CD4-positive, alpha-beta T cell (primary cell): ENCODE measurements around the gene TMEM242. TPM values are rescaled to one million over a fixed set of nuclear protein-coding genes. Genes with fewer than 3 reads are reported as not detected.

ENCODE experiments used
- ATAC-seq: fragments of 200-7000 bp; cut with Tn5 transposase; one replicate; pipeline ENCODE4 v1.10.0; 2022; ENCODE audit warnings: mild to moderate bottlenecking; ENCODE audit not compliant: poor library complexity
- CTCF ChIA-PET: fragments of 350-600 bp; sonication (Branson Sonifier 250); formaldehyde crosslinking; loops from one replicate; lab custom pipeline; 2021; ENCODE audit warnings: antibody characterized with exemption, inconsistent platforms; lab: Charles Lee
- POLR2A ChIA-PET: fragments of 350-600 bp; sonication (Branson Sonifier 250); formaldehyde crosslinking; loops from one replicate; lab custom pipeline; 2021; ENCODE audit warnings: antibody characterized with exemption, inconsistent platforms; lab: Charles Lee
- DNase-seq, 14 experiments: peaks; one replicate each; pipeline ENCODE4 v3.0.0-alpha.2; 2013 to 2020; ENCODE audit warnings: mixed read lengths in 2 of 14
- H3K27ac ChIP-seq, 2 donors: one replicate each; pipeline versions ENCODE4 v1.5.1 to v1.7.0; 2013; ENCODE audit warnings: low read length in 2 of 2, low read depth in 1 of 2, mild to moderate bottlenecking in 1 of 2
- H3K27me3 ChIP-seq, 2 experiments: 1 replicate in 1 of 2; 2 replicates in 1 of 2; pipeline versions ENCODE4 v1.6.1 to v1.7.0; 2013; ENCODE audit warnings: low read length in 2 of 2, control low read depth in 1 of 2, mild to moderate bottlenecking in 1 of 2, moderate library complexity in 1 of 2; ENCODE audit not compliant: insufficient read depth in 2 of 2, control insufficient read depth in 1 of 2
- H3K36me3 ChIP-seq: one replicate; pipeline ENCODE4 v1.6.1; 2013; ENCODE audit warnings: low read length, control low read depth; ENCODE audit not compliant: insufficient read depth
- H3K4me1 ChIP-seq: one replicate; pipeline ENCODE4 v1.6.1; 2013; ENCODE audit warnings: low read length, control low read depth; ENCODE audit not compliant: insufficient read depth
- H3K4me3 ChIP-seq: one replicate; pipeline ENCODE4 v1.5.1; 2013; ENCODE audit warnings: mild to moderate bottlenecking, low read length, moderate library complexity
- H3K9me3 ChIP-seq, 2 experiments: 1 replicate in 1 of 2; 2 replicates in 1 of 2; pipeline versions ENCODE4 v1.6.1 to v1.7.0; 2013; ENCODE audit warnings: low read length in 2 of 2, mild to moderate bottlenecking in 2 of 2, control low read depth in 1 of 2, moderate library complexity in 1 of 2; ENCODE audit not compliant: control insufficient read depth in 1 of 2, insufficient read depth in 1 of 2
- H3K27ac Mint-ChIP-seq: one replicate; pipeline ENCODE4 v1.8.0; 2020; ENCODE audit warnings: mixed read lengths
- H3K27me3 Mint-ChIP-seq: one replicate; pipeline ENCODE4 v1.8.0; 2021; ENCODE audit warnings: mixed read lengths
- H3K36me3 Mint-ChIP-seq: one replicate; pipeline ENCODE4 v1.8.0; 2021; ENCODE audit warnings: low read depth, mixed read lengths
- H3K4me1 Mint-ChIP-seq: one replicate; pipeline ENCODE4 v1.8.0; 2021; ENCODE audit warnings: low read depth, mixed read lengths
- H3K4me3 Mint-ChIP-seq: one replicate; pipeline ENCODE4 v1.8.0; 2020; ENCODE audit warnings: mild to moderate bottlenecking, mixed read lengths
- H3K9me3 Mint-ChIP-seq: one replicate; pipeline ENCODE4 v1.8.0; 2020; ENCODE audit warnings: mixed read lengths
- intact Hi-C, 2 experiments: fragments of 100-400 bp; cut with DNase I in 1 of 2; cut with micrococcal nuclease in 1 of 2; formaldehyde crosslinking; loops; one replicate each; pipeline versions ENCODE4 v1.15.1 to v1.9.0; 2023 to 2025; cut with DNase I, micrococcal nuclease
- total RNA-seq, 174 experiments: library from RNA in 2 of 174; stranded (reverse) in 2 of 174; gene quantifications; one replicate each; pipeline ENCODE4 v1.2.3 and lab custom pipeline; 2021 to 2026
- TF ChIP-seq, protein P1 (sequence below): fragments of 200-600 bp; IDR thresholded peaks from one replicate; pipeline ENCODE4 v1.8.0; 2022; ENCODE audit warnings: antibody characterized with exemption, mild to moderate bottlenecking

Gene TMEM242
- total RNA-seq, 2 experiments from 2014 or later: 13.6 to 15.6 TPM

DNA sequence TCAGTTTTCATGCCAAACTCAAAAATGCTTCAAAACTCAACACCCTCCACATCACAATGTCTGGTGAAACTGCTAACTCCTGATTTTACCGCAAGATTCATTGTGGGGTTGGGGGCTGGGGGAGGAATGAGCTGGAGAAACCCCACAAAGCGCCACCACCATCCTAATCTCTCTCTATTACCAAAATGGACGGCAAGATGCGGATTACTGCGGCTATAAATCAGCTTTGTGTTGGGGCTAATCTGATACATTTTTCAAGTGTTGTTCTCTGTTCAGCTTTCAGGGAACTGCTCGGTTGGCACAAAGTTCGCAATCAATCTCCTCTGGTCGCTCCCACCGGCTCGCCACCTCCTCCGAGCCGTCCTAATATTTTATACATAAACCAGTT is 83.7 kb downstream of the TMEM242 start:
- peaks cover 3 to 18% of the 10 kb centered on the region in 2 experiments for H3K27me3 ChIP-seq
- ChIA-PET CTCF (no interaction called here), POLR2A (interaction anchor here (0.5 kb wide), 1 partner anchor 21 kb away, joined by 3 read pairs; no protein-coding TSS in a partner anchor)
- H3K27ac ChIP-seq: no peak overlapping the region
- Mint-ChIP-seq H3K36me3 (peaks cover 3% of the 10 kb centered on the region), H3K27me3 (peaks cover 15% of the 10 kb centered on the region), H3K4me1 (peaks cover 19% of the 10 kb centered on the region), H3K4me3 (no peak overlapping the region), H3K9me3 (peaks cover 3% of the 10 kb centered on the region), H3K27ac (no peak overlapping the region)
- H3K36me3 ChIP-seq: no peaks in the 10 kb centered on the region
- H3K4me3 ChIP-seq: no peak overlapping the region
- peaks cover 35% of the 10 kb centered on the region for H3K4me1 ChIP-seq
- DNase-seq (no peak), ATAC-seq (no peak)
- peaks cover 0 to 8% of the 10 kb centered on the region in 2 experiments for H3K9me3 ChIP-seq
- TF ChIP-seq, protein P1, sequence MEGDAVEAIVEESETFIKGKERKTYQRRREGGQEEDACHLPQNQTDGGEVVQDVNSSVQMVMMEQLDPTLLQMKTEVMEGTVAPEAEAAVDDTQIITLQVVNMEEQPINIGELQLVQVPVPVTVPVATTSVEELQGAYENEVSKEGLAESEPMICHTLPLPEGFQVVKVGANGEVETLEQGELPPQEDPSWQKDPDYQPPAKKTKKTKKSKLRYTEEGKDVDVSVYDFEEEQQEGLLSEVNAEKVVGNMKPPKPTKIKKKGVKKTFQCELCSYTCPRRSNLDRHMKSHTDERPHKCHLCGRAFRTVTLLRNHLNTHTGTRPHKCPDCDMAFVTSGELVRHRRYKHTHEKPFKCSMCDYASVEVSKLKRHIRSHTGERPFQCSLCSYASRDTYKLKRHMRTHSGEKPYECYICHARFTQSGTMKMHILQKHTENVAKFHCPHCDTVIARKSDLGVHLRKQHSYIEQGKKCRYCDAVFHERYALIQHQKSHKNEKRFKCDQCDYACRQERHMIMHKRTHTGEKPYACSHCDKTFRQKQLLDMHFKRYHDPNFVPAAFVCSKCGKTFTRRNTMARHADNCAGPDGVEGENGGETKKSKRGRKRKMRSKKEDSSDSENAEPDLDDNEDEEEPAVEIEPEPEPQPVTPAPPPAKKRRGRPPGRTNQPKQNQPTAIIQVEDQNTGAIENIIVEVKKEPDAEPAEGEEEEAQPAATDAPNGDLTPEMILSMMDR: no peak
- intact Hi-C loops: no loop called here

Other genes starting within 250 kb of the TMEM242 start
- gene ZDHHC14, start 57.7 kb upstream of the TMEM242 start, total RNA-seq: 1 to 10 TPM; 1.3 to 1.6 TPM